HepG2 (cell line): ENCODE results near the gene ABCB6. TPM values are rescaled to one million over a fixed set of nuclear protein-coding genes. Genes with fewer than 3 reads are reported as not detected.

Experiments
- CCDC6 ChIP-seq: sonication (generic); formaldehyde crosslinking; IDR thresholded peaks from 2 replicates; pipeline ENCODE4 v1.8.1; 2022; ENCODE audit warnings: mild to moderate bottlenecking, missing genetic modification reagents, moderate library complexity
- CENPT ChIP-seq: sonication (generic); formaldehyde crosslinking; IDR thresholded peaks from 2 replicates; pipeline ENCODE4 v1.8.0; 2022; ENCODE audit warnings: low read depth, mild to moderate bottlenecking, moderate library complexity, missing genetic modification reagents
- EEA1 ChIP-seq: sonication (generic); formaldehyde crosslinking; IDR thresholded peaks from 2 replicates; pipeline ENCODE4 v1.5.1; 2020; ENCODE audit warnings: mild to moderate bottlenecking, missing genetic modification reagents, borderline replicate concordance
- FOXC1 ChIP-seq: sonication (generic); formaldehyde crosslinking; IDR thresholded peaks from 2 replicates; pipeline ENCODE4 v1.8.0; 2022; ENCODE audit warnings: mild to moderate bottlenecking, missing genetic modification reagents, borderline replicate concordance
- GMEB1 ChIP-seq: sonication (generic); formaldehyde crosslinking; IDR thresholded peaks from 2 replicates; pipeline ENCODE4 v1.5.1; 2020; ENCODE audit warnings: missing genetic modification reagents, mild to moderate bottlenecking, borderline replicate concordance
- NAIF1 ChIP-seq: sonication (generic); formaldehyde crosslinking; IDR thresholded peaks from 2 replicates; pipeline ENCODE4 v1.5.0; 2020; ENCODE audit warnings: mild to moderate bottlenecking, missing genetic modification reagents, borderline replicate concordance
- NR1H2 ChIP-seq: sonication (generic); formaldehyde crosslinking; IDR thresholded peaks from 2 replicates; pipeline ENCODE4 v1.8.1; 2022; ENCODE audit warnings: low read depth, missing genetic modification reagents, borderline replicate concordance
- RAD51 ChIP-seq: fragments of 450-650 bp; IDR thresholded peaks from 2 replicates; pipeline ENCODE4 v1.6.1; 2016; ENCODE audit warnings: borderline replicate concordance
- RBFOX2 ChIP-seq: fragments of 200-400 bp; formaldehyde crosslinking; IDR thresholded peaks from 2 replicates; pipeline ENCODE4 v1.6.1; 2017; ENCODE audit warnings: low read depth, mild to moderate bottlenecking, low read length
- TBX2 ChIP-seq: sonication (generic); formaldehyde crosslinking; IDR thresholded peaks from 2 replicates; pipeline ENCODE4 v1.5.0; 2020; ENCODE audit warnings: missing genetic modification reagents, mild to moderate bottlenecking, borderline replicate concordance
- UBTF ChIP-seq: sonication (generic); formaldehyde crosslinking; IDR thresholded peaks from 2 replicates; pipeline ENCODE4 v1.4.0; 2020; ENCODE audit warnings: mild to moderate bottlenecking, missing genetic modification reagents
- ZBTB26 ChIP-seq: IDR thresholded peaks from 2 replicates; pipeline ENCODE4 v1.6.1; 2016; ENCODE audit warnings: missing compliant biosample characterization, missing genetic modification reagents, borderline replicate concordance
- ZBTB3 ChIP-seq: sonication (generic); formaldehyde crosslinking; IDR thresholded peaks from 2 replicates; pipeline ENCODE4 v1.4.0; 2020; ENCODE audit warnings: low read depth, mild to moderate bottlenecking, moderate library complexity, missing genetic modification reagents, borderline replicate concordance
- ZBTB33 ChIP-seq: sonication (generic); formaldehyde crosslinking; IDR thresholded peaks from 2 replicates; pipeline ENCODE4 v1.4.0; 2020; ENCODE audit warnings: missing genetic modification reagents
- ZBTB7A ChIP-seq: sonication (generic); formaldehyde crosslinking; IDR thresholded peaks from 2 replicates; pipeline ENCODE4 v1.8.0; 2022; ENCODE audit warnings: mild to moderate bottlenecking, missing genetic modification reagents
- ZFY ChIP-seq: sonication (generic); formaldehyde crosslinking; IDR thresholded peaks from 2 replicates; pipeline ENCODE4 v1.4.0; 2020; ENCODE audit warnings: missing genetic modification reagents
- ZNF225 ChIP-seq: sonication (generic); formaldehyde crosslinking; IDR thresholded peaks from 2 replicates; pipeline ENCODE4 v1.4.0; 2020; ENCODE audit warnings: mild to moderate bottlenecking, missing genetic modification reagents
- ZNF251 ChIP-seq: sonication (generic); formaldehyde crosslinking; IDR thresholded peaks from 2 replicates; pipeline ENCODE4 v1.9.0; 2021; ENCODE audit warnings: mild to moderate bottlenecking, missing genetic modification reagents
- ZNF616 ChIP-seq: sonication (generic); formaldehyde crosslinking; IDR thresholded peaks from 2 replicates; pipeline ENCODE4 v1.5.0; 2020; ENCODE audit warnings: low read depth, mild to moderate bottlenecking, missing genetic modification reagents
- ZNF772 ChIP-seq: sonication (generic); formaldehyde crosslinking; IDR thresholded peaks from 2 replicates; pipeline ENCODE4 v1.5.0; 2020; ENCODE audit warnings: mild to moderate bottlenecking, missing genetic modification reagents
- ZSCAN21 ChIP-seq: sonication (generic); formaldehyde crosslinking; IDR thresholded peaks from 2 replicates; pipeline ENCODE4 v1.8.0; 2022; ENCODE audit warnings: mild to moderate bottlenecking, missing genetic modification reagents, moderate library complexity, borderline replicate concordance
- polyA plus RNA-seq, 8 experiments: library from polyadenylated mRNA; depleted of rRNA in 3 of 8; stranded (reverse) in 7 of 8; unstranded in 1 of 8; fragments of >200 nt; fragmentation: Illumina TruSeq in 4 of 8; extraction: Trizol in 4 of 8; gene quantifications; 2 replicates each; pipeline versions ENCODE4 v1.2.1 to v1.2.3, GENCODE V29; 2011 to 2016; ENCODE audit warnings: low read depth in 4 of 8, missing spikeins in 1 of 8, mixed read lengths in 1 of 8; ENCODE audit not compliant: insufficient read depth in 1 of 8
- total RNA-seq, 5 experiments: library from RNA; depleted of rRNA; stranded (reverse); fragments of >200 nt; fragmentation: Illumina TruSeq; extraction: Trizol; gene quantifications; 2 replicates each; pipeline ENCODE4 v1.2.3, GENCODE V29; 2016; ENCODE audit warnings: low read depth in 1 of 5

ABCB6 gene
- total and polyA plus RNA-seq, 2 of the 13 experiments (the other 11 are each of a cell fraction or from before 2014, with no cell fraction given), result 91.1 to 137 TPM

- TF ChIP-seq ZNF772 (CRISPR knock-in tag) (peak; percentile 10; the same call in 1 of the 2 replicates), ZBTB26 (0 out of 2 replicates have a peak, but pooled peaks have one; percentile 11), FOXC1 (no peak), NAIF1 (CRISPR knock-in tag) (peak; percentile 22; the same call in 1 of the 2 replicates), ZNF616 (CRISPR knock-in tag) (peak; percentile 15; the same call in 1 of the 2 replicates), RBFOX2 (peak; percentile 44), ZBTB3 (CRISPR knock-in tag) (no peak), ZSCAN21 (0 out of 2 replicates have a peak, but pooled peaks have one; percentile 12), NR1H2 (CRISPR knock-in tag) (0 out of 2 replicates have a peak, but pooled peaks have one; percentile 26), GMEB1 (CRISPR knock-in tag) (no peak), ZFY (CRISPR knock-in tag) (peak; percentile 57; the same call in 1 of the 2 replicates), RAD51 (no peak), ZBTB7A (CRISPR knock-in tag) (0 out of 2 replicates have a peak, but pooled peaks have one; percentile 25), CENPT (CRISPR knock-in tag) (0 out of 2 replicates have a peak, but pooled peaks have one; percentile 6), UBTF (CRISPR knock-in tag) (peak; percentile 50; the same call in 1 of the 2 replicates), EEA1 (CRISPR knock-in tag) (0 out of 2 replicates have a peak, but pooled peaks have one; percentile 44), TBX2 (CRISPR knock-in tag) (peak; percentile 28; the same call in 1 of the 2 replicates), ZNF251 (CRISPR knock-in tag) (0 out of 2 replicates have a peak, but pooled peaks have one; percentile 58), ZBTB33 (CRISPR knock-in tag) (no peak), ZNF225 (0 out of 2 replicates have a peak, but pooled peaks have one; percentile 66), CCDC6 (peak; percentile 17; the same call in 1 of the 2 replicates)
Observed at GRCh38 chr2:219178377-219179175, 40.2 kb downstream of the ABCB6 start (continued).
